Measurements from ENCODE around the gene IRF9. TPM values are rescaled to one million over a fixed set of nuclear protein-coding genes. Genes with fewer than 3 reads are reported as not detected.

Gene IRF9
- total and polyA plus RNA-seq, 2 of the 13 experiments (the other 11 are each of a cell fraction or from before 2014, with no cell fraction given) = 14.9 to 49.7 TPM

DNA sequence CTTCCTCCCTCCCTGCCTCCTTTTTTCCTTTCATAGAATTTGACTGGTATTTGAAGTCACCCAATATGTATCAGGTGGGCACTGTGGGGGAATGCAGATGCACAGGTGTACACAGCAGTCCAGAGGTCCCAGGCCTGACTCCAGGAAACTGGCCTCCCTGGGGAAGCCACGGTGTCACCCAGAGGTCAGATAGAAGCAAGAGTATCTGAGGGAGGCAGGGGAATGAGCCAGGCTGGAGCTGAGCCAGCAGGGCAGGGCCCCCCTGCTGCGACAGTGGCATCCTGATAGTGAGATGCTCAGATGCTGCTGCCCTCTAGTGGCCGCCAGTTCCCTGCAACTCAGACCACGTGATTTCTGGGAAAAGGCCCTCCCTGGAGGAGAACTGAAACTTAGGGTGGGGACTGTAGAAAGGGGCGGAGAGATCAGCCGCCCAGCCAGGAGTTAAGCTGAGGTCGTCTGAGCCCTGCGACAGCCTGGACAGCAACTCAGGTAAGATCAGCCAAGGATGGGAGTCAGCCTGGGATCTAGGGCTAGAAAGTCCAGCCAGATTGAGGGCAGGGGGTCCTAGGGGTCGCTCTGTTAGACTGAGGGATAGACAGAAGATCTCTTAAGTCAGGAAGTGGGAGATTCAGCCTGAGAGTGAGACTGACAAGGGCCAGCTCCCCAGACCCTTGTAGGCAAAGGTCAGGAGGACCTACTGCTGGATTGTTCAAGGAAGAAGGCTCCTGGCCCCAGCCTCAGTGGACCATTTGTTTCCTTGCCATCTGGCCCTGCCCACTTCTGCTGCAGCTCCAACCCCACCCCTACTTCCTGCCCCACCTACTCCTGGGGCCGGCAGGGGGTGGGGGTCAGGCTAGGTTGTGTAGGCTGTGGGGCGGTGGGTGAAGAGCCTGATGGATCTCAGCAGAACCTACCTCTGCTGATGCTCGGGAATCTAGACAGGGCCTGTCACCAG lies at the start of gene IRF9 (continued):
- TF ChIP-seq, protein P1, sequence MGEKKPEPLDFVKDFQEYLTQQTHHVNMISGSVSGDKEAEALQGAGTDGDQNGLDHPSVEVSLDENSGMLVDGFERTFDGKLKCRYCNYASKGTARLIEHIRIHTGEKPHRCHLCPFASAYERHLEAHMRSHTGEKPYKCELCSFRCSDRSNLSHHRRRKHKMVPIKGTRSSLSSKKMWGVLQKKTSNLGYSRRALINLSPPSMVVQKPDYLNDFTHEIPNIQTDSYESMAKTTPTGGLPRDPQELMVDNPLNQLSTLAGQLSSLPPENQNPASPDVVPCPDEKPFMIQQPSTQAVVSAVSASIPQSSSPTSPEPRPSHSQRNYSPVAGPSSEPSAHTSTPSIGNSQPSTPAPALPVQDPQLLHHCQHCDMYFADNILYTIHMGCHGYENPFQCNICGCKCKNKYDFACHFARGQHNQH (CRISPR knock-in tag; IDR thresholded peaks at IDR 0.05) = peak; percentile 100
- TF ChIP-seq MYC (CRISPR knock-in tag; IDR thresholded peaks at IDR 0.05; ENCODE audit: borderline replicate concordance) (peak; percentile 99), FOSL1 (CRISPR knock-in tag; IDR thresholded peaks at IDR 0.05; ENCODE audit: borderline replicate concordance) (no peak; the same call in 1 of the 2 replicates), MAFF (IDR thresholded peaks at IDR 0.05; ENCODE audit: low read depth, low read length) (peak; percentile 55; the same call in 1 of the 2 replicates), ZNF230 (CRISPR knock-in tag; IDR thresholded peaks at IDR 0.05) (peak; percentile 89; the same call in 1 of the 2 replicates), ZNF746 (CRISPR knock-in tag; IDR thresholded peaks at IDR 0.05) (peak; percentile 84), MAZ (IDR thresholded peaks at IDR 0.05; ENCODE audit: borderline replicate concordance, low read depth, low read length) (peak; percentile 91), MAZ (CRISPR knock-in tag; IDR thresholded peaks at IDR 0.05; ENCODE audit: low read depth) (peak; percentile 99), ZNF256 (CRISPR knock-in tag; conservative IDR thresholded peaks at IDR 0.05) (peak; percentile 96), KLF12 (CRISPR knock-in tag; IDR thresholded peaks at IDR 0.05; ENCODE audit: borderline replicate concordance) (peak; percentile 95), PRMT3 (CRISPR knock-in tag; IDR thresholded peaks at IDR 0.05; ENCODE audit: borderline replicate concordance, low read depth) (peak; percentile 90; the same call in 1 of the 2 replicates), FOXA3 (CRISPR knock-in tag; IDR thresholded peaks at IDR 0.05) (peak; percentile 96), ZNF670 (CRISPR knock-in tag; IDR thresholded peaks at IDR 0.05; ENCODE audit: borderline replicate concordance) (peak; percentile 94; the same call in 1 of the 2 replicates), HIVEP1 (CRISPR knock-in tag; IDR thresholded peaks at IDR 0.05) (peak; percentile 93), ZNF616 (CRISPR knock-in tag; IDR thresholded peaks at IDR 0.05; ENCODE audit: low read depth) (no peak; the same call in 1 of the 2 replicates), SCMH1 (CRISPR knock-in tag; IDR thresholded peaks at IDR 0.05; ENCODE audit: borderline replicate concordance) (no peak), FLYWCH1 (CRISPR knock-in tag; IDR thresholded peaks at IDR 0.05) (no peak)
- TF ChIP-seq, protein P2, sequence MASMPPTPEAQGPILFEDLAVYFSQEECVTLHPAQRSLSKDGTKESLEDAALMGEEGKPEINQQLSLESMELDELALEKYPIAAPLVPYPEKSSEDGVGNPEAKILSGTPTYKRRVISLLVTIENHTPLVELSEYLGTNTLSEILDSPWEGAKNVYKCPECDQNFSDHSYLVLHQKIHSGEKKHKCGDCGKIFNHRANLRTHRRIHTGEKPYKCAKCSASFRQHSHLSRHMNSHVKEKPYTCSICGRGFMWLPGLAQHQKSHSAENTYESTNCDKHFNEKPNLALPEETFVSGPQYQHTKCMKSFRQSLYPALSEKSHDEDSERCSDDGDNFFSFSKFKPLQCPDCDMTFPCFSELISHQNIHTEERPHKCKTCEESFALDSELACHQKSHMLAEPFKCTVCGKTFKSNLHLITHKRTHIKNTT (CRISPR knock-in tag; IDR thresholded peaks at IDR 0.05) = 0 out of 2 replicates have a peak, but pooled peaks have one; percentile 6
- TF ChIP-seq, protein P3, sequence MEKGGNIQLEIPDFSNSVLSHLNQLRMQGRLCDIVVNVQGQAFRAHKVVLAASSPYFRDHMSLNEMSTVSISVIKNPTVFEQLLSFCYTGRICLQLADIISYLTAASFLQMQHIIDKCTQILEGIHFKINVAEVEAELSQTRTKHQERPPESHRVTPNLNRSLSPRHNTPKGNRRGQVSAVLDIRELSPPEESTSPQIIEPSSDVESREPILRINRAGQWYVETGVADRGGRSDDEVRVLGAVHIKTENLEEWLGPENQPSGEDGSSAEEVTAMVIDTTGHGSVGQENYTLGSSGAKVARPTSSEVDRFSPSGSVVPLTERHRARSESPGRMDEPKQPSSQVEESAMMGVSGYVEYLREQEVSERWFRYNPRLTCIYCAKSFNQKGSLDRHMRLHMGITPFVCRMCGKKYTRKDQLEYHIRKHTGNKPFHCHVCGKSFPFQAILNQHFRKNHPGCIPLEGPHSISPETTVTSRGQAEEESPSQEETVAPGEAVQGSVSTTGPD (CRISPR knock-in tag; IDR thresholded peaks at IDR 0.05) = no peak; the same call in none of the 2 replicates
- TF ChIP-seq, protein P4, sequence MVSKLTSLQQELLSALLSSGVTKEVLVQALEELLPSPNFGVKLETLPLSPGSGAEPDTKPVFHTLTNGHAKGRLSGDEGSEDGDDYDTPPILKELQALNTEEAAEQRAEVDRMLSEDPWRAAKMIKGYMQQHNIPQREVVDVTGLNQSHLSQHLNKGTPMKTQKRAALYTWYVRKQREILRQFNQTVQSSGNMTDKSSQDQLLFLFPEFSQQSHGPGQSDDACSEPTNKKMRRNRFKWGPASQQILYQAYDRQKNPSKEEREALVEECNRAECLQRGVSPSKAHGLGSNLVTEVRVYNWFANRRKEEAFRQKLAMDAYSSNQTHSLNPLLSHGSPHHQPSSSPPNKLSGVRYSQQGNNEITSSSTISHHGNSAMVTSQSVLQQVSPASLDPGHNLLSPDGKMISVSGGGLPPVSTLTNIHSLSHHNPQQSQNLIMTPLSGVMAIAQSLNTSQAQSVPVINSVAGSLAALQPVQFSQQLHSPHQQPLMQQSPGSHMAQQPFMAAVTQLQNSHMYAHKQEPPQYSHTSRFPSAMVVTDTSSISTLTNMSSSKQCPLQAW (CRISPR knock-in tag; IDR thresholded peaks at IDR 0.05) = peak; percentile 99
- TF ChIP-seq, protein P5, sequence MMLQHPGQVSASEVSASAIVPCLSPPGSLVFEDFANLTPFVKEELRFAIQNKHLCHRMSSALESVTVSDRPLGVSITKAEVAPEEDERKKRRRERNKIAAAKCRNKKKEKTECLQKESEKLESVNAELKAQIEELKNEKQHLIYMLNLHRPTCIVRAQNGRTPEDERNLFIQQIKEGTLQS (CRISPR knock-in tag; IDR thresholded peaks at IDR 0.05) = peak; percentile 64; the same call in 1 of the 2 replicates
- TF ChIP-seq, protein P6, sequence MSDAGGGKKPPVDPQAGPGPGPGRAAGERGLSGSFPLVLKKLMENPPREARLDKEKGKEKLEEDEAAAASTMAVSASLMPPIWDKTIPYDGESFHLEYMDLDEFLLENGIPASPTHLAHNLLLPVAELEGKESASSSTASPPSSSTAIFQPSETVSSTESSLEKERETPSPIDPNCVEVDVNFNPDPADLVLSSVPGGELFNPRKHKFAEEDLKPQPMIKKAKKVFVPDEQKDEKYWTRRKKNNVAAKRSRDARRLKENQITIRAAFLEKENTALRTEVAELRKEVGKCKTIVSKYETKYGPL (CRISPR knock-in tag; IDR thresholded peaks at IDR 0.05) = no peak; the same call in 1 of the 2 replicates

Measured in HepG2 (cell line).